WTC11 (cell line): ENCODE measurements around the gene ADORA1. TPM values are rescaled to one million over a fixed set of nuclear protein-coding genes. Genes with fewer than 3 reads are reported as not detected.

ENCODE experiments used
- ATAC-seq: fragments of 200-7000 bp; cut with Tn5 transposase; 2 replicates; pipeline ENCODE4 v1.10.0; 2021; ENCODE audit warnings: mild to moderate bottlenecking, moderate library complexity
- CTCF ChIA-PET: fragments of 300-600 bp; sonication (Branson Sonifier 250); formaldehyde crosslinking; loops from one replicate; lab custom pipeline; 2021; ENCODE audit warnings: antibody characterized with exemption; lab: Charles Lee
- POLR2A ChIA-PET: fragments of 350-600 bp; sonication (Branson Sonifier 250); formaldehyde crosslinking; loops from one replicate; lab custom pipeline; 2021; ENCODE audit warnings: antibody characterized with exemption; lab: Charles Lee
- DNase-seq: peaks from one replicate; pipeline ENCODE4 v3.0.0; 2021; ENCODE audit warnings: low spot score
- H3K27ac Mint-ChIP-seq: 2 replicates; pipeline ENCODE4 v1.8.0; 2021; ENCODE audit warnings: mixed read lengths
- H3K27me3 Mint-ChIP-seq: 2 replicates; pipeline ENCODE4 v1.8.0; 2021; ENCODE audit warnings: low read depth, mild to moderate bottlenecking, moderate library complexity, mixed read lengths
- H3K36me3 Mint-ChIP-seq: 2 replicates; pipeline ENCODE4 v1.8.0; 2021; ENCODE audit warnings: mixed read lengths
- H3K4me1 Mint-ChIP-seq: 2 replicates; pipeline ENCODE4 v1.8.0; 2022; ENCODE audit warnings: mixed read lengths
- H3K4me3 Mint-ChIP-seq: 2 replicates; pipeline ENCODE4 v1.8.0; 2021; ENCODE audit warnings: mild to moderate bottlenecking, moderate library complexity, mixed read lengths
- H3K9me3 Mint-ChIP-seq: 2 replicates; pipeline ENCODE4 v1.8.0; 2021; ENCODE audit warnings: mixed read lengths
- ELF4 ChIP-seq: sonication (generic); formaldehyde crosslinking; IDR thresholded peaks from 2 replicates; pipeline ENCODE4 v1.8.1; 2022; ENCODE audit warnings: low read depth, mild to moderate bottlenecking, moderate library complexity, missing genetic modification reagents
- FOXP1 ChIP-seq: sonication (generic); formaldehyde crosslinking; IDR thresholded peaks from 2 replicates; pipeline ENCODE4 v1.8.0; 2022; ENCODE audit warnings: missing genetic modification reagents, mild to moderate bottlenecking, moderate library complexity, borderline replicate concordance
- PRRX2 ChIP-seq: fragments of 250-450 bp; sonication (Bioruptor Pico); IDR thresholded peaks from 2 replicates; pipeline ENCODE4 v1.8.0; 2021; ENCODE audit warnings: mild to moderate bottlenecking
- SOX15 ChIP-seq: fragments of 250-450 bp; sonication (Bioruptor Pico); IDR thresholded peaks from 2 replicates; pipeline ENCODE4 v1.9.0; 2021; ENCODE audit warnings: mild to moderate bottlenecking
- TP53 ChIP-seq: sonication (generic); formaldehyde crosslinking; IDR thresholded peaks from 2 replicates; pipeline ENCODE4 v1.8.1; 2023; ENCODE audit warnings: mild to moderate bottlenecking, missing genetic modification reagents
- ZNF232 ChIP-seq: sonication (generic); formaldehyde crosslinking; IDR thresholded peaks from 2 replicates; pipeline ENCODE4 v1.8.0; 2022; ENCODE audit warnings: mild to moderate bottlenecking, missing genetic modification reagents
- total RNA-seq: library from RNA; stranded (reverse); gene quantifications from 3 replicates; pipeline ENCODE4 v1.2.3, GENCODE V29; 2021
- TF ChIP-seq, protein P1 (sequence below): sonication (generic); formaldehyde crosslinking; IDR thresholded peaks from 2 replicates; pipeline ENCODE4 v1.8.1; 2022; ENCODE audit warnings: mild to moderate bottlenecking, missing genetic modification reagents, moderate library complexity, borderline replicate concordance
- TF ChIP-seq, protein P2 (sequence below): fragments of 250-450 bp; sonication (Bioruptor Pico); IDR thresholded peaks from 2 replicates; pipeline ENCODE4 v1.9.0; 2021; ENCODE audit warnings: mild to moderate bottlenecking, borderline replicate concordance
- TF ChIP-seq, protein P3 (sequence below): sonication (generic); formaldehyde crosslinking; IDR thresholded peaks from 2 replicates; pipeline ENCODE4 v1.8.0; 2023; ENCODE audit warnings: mild to moderate bottlenecking, missing genetic modification reagents
- TF ChIP-seq, protein P4 (sequence below): sonication (generic); formaldehyde crosslinking; IDR thresholded peaks from 2 replicates; pipeline ENCODE4 v1.8.0; 2022; ENCODE audit warnings: mild to moderate bottlenecking, missing genetic modification reagents
- TF ChIP-seq, protein P5 (sequence below): sonication (generic); formaldehyde crosslinking; IDR thresholded peaks from 2 replicates; pipeline ENCODE4 v1.8.1; 2023; ENCODE audit warnings: mild to moderate bottlenecking, missing genetic modification reagents
- TF ChIP-seq, protein P6 (sequence below): sonication (generic); formaldehyde crosslinking; IDR thresholded peaks from 2 replicates; pipeline ENCODE4 v1.8.0; 2023; ENCODE audit warnings: missing genetic modification reagents

Gene ADORA1
- total RNA-seq, 1 experiment from 2014 or later: 1.8 TPM

DNA sequence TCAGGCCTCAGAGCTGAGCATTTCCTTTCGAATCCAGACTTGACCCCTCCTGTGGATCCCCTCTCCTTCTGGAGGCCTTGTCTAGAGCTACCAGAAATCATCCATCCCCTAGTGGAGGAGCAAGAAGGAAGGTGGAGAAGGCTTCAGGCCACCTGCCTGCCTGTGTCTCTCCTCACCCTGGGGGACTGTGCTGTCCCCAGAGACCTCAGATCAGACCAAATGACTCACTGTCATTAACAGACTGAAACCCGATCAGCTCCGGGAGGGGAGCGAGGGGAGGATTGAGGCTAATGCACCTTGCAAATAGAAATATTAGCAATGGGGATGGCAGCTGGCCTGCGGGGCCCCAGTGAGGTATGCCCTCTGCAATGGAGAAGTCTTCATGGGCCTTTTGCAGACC is 46.0 kb downstream of the ADORA1 start (continued):
- no peak for TF ChIP-seq SOX15 (CRISPR knock-in tag)
- TF ChIP-seq, protein P1, sequence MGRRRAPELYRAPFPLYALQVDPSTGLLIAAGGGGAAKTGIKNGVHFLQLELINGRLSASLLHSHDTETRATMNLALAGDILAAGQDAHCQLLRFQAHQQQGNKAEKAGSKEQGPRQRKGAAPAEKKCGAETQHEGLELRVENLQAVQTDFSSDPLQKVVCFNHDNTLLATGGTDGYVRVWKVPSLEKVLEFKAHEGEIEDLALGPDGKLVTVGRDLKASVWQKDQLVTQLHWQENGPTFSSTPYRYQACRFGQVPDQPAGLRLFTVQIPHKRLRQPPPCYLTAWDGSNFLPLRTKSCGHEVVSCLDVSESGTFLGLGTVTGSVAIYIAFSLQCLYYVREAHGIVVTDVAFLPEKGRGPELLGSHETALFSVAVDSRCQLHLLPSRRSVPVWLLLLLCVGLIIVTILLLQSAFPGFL (CRISPR knock-in tag): no peak
- no peak for TF ChIP-seq FOXP1 (CRISPR knock-in tag)
- TF ChIP-seq ZNF232 (CRISPR knock-in tag): no peak
- TF ChIP-seq, protein P2, sequence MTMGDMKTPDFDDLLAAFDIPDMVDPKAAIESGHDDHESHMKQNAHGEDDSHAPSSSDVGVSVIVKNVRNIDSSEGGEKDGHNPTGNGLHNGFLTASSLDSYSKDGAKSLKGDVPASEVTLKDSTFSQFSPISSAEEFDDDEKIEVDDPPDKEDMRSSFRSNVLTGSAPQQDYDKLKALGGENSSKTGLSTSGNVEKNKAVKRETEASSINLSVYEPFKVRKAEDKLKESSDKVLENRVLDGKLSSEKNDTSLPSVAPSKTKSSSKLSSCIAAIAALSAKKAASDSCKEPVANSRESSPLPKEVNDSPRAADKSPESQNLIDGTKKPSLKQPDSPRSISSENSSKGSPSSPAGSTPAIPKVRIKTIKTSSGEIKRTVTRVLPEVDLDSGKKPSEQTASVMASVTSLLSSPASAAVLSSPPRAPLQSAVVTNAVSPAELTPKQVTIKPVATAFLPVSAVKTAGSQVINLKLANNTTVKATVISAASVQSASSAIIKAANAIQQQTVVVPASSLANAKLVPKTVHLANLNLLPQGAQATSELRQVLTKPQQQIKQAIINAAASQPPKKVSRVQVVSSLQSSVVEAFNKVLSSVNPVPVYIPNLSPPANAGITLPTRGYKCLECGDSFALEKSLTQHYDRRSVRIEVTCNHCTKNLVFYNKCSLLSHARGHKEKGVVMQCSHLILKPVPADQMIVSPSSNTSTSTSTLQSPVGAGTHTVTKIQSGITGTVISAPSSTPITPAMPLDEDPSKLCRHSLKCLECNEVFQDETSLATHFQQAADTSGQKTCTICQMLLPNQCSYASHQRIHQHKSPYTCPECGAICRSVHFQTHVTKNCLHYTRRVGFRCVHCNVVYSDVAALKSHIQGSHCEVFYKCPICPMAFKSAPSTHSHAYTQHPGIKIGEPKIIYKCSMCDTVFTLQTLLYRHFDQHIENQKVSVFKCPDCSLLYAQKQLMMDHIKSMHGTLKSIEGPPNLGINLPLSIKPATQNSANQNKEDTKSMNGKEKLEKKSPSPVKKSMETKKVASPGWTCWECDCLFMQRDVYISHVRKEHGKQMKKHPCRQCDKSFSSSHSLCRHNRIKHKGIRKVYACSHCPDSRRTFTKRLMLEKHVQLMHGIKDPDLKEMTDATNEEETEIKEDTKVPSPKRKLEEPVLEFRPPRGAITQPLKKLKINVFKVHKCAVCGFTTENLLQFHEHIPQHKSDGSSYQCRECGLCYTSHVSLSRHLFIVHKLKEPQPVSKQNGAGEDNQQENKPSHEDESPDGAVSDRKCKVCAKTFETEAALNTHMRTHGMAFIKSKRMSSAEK (CRISPR knock-in tag): no peak
- TF ChIP-seq, protein P3, sequence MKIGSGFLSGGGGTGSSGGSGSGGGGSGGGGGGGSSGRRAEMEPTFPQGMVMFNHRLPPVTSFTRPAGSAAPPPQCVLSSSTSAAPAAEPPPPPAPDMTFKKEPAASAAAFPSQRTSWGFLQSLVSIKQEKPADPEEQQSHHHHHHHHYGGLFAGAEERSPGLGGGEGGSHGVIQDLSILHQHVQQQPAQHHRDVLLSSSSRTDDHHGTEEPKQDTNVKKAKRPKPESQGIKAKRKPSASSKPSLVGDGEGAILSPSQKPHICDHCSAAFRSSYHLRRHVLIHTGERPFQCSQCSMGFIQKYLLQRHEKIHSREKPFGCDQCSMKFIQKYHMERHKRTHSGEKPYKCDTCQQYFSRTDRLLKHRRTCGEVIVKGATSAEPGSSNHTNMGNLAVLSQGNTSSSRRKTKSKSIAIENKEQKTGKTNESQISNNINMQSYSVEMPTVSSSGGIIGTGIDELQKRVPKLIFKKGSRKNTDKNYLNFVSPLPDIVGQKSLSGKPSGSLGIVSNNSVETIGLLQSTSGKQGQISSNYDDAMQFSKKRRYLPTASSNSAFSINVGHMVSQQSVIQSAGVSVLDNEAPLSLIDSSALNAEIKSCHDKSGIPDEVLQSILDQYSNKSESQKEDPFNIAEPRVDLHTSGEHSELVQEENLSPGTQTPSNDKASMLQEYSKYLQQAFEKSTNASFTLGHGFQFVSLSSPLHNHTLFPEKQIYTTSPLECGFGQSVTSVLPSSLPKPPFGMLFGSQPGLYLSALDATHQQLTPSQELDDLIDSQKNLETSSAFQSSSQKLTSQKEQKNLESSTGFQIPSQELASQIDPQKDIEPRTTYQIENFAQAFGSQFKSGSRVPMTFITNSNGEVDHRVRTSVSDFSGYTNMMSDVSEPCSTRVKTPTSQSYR (CRISPR knock-in tag): no peak
- TF ChIP-seq, protein P4, sequence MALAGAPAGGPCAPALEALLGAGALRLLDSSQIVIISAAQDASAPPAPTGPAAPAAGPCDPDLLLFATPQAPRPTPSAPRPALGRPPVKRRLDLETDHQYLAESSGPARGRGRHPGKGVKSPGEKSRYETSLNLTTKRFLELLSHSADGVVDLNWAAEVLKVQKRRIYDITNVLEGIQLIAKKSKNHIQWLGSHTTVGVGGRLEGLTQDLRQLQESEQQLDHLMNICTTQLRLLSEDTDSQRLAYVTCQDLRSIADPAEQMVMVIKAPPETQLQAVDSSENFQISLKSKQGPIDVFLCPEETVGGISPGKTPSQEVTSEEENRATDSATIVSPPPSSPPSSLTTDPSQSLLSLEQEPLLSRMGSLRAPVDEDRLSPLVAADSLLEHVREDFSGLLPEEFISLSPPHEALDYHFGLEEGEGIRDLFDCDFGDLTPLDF (CRISPR knock-in tag): no peak
- TF ChIP-seq, protein P5, sequence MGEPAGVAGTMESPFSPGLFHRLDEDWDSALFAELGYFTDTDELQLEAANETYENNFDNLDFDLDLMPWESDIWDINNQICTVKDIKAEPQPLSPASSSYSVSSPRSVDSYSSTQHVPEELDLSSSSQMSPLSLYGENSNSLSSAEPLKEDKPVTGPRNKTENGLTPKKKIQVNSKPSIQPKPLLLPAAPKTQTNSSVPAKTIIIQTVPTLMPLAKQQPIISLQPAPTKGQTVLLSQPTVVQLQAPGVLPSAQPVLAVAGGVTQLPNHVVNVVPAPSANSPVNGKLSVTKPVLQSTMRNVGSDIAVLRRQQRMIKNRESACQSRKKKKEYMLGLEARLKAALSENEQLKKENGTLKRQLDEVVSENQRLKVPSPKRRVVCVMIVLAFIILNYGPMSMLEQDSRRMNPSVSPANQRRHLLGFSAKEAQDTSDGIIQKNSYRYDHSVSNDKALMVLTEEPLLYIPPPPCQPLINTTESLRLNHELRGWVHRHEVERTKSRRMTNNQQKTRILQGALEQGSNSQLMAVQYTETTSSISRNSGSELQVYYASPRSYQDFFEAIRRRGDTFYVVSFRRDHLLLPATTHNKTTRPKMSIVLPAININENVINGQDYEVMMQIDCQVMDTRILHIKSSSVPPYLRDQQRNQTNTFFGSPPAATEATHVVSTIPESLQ: no peak
- TF ChIP-seq, protein P6, sequence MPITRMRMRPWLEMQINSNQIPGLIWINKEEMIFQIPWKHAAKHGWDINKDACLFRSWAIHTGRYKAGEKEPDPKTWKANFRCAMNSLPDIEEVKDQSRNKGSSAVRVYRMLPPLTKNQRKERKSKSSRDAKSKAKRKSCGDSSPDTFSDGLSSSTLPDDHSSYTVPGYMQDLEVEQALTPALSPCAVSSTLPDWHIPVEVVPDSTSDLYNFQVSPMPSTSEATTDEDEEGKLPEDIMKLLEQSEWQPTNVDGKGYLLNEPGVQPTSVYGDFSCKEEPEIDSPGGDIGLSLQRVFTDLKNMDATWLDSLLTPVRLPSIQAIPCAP: no peak
- no peak for TF ChIP-seq ELF4

DNA sequence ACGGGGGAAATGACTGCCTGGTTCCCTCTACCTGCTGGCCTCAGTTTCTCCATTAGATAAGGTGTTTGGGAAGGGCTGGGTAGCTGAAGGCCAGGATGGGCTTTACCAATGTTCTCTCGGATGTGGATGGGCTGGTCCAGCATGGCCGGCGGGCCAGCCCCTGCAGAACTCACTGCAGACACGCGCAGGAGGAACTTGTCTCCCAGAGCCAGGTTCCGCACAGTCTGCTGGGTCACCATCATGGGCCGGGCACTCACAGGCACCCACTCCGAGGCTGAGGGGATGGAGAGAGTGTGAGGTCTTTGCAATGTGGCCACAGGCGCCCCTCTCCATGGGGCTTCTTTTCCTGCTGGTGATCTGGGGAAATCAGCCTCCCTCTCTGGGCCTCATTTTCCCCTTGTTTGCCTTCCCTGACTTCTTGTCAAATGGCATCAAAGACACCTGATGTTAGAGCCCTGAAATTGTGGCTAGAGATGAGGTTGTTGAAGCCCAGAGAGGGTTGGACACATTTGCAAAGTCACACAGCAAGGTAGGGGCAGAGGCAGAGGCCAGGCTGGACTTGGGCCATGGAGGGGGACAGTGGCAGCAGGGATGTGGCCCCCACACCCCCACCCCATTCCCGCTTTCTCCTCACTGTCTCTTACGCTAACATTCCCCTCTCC is 46.9 kb downstream of the ADORA1 start:
- ATAC-seq: no peak
- POLR2A ChIA-PET: no interaction called here
- TF ChIP-seq PRRX2 (CRISPR knock-in tag): no peak
- no peak for TF ChIP-seq ELF4
- TF ChIP-seq, protein P3 (CRISPR knock-in tag): no peak
- no peak for TF ChIP-seq TP53
- TF ChIP-seq, all 79 proteins: peak for 0
- H3K27me3 Mint-ChIP-seq: no peaks in the 10 kb centered on the region
- no peak overlapping the region for H3K4me3 Mint-ChIP-seq
- no peak overlapping the region for H3K27ac Mint-ChIP-seq
- peaks cover 22% of the 10 kb centered on the region for H3K4me1 Mint-ChIP-seq
- no peaks in the 10 kb centered on the region for H3K9me3 Mint-ChIP-seq
- CTCF ChIA-PET: interaction anchor here (1.4 to 7.1 kb wide), 9 partner anchors 27 to 135 kb away, joined by 4 to 110 read pairs (median 30); partner anchors contain the start of gene ADORA1
- H3K36me3 Mint-ChIP-seq: no peaks in the 10 kb centered on the region
- no peak for DNase-seq
